Measurements from ENCODE around the gene ELMOD3.

DNA sequence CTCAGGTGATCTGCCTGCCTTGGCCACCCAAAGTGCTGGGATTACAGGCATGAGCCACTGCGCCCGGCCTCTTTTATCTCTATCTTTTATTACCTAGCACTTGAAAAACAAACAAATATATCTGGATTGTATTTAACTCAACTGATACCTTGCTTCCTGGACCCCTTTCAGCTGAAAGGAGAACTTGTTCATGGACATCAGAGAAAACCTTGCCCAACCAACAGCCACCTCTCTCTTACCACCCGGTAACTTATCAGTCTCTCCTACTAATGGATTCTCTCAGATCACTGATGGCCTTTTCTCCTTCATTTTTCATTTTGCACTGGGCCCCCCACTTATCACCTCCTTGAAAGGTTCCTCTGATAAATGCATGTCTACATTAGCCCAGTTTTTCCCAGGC lies 7.0 kb upstream of the ELMOD3 start:
- TF ChIP-seq, protein P1, sequence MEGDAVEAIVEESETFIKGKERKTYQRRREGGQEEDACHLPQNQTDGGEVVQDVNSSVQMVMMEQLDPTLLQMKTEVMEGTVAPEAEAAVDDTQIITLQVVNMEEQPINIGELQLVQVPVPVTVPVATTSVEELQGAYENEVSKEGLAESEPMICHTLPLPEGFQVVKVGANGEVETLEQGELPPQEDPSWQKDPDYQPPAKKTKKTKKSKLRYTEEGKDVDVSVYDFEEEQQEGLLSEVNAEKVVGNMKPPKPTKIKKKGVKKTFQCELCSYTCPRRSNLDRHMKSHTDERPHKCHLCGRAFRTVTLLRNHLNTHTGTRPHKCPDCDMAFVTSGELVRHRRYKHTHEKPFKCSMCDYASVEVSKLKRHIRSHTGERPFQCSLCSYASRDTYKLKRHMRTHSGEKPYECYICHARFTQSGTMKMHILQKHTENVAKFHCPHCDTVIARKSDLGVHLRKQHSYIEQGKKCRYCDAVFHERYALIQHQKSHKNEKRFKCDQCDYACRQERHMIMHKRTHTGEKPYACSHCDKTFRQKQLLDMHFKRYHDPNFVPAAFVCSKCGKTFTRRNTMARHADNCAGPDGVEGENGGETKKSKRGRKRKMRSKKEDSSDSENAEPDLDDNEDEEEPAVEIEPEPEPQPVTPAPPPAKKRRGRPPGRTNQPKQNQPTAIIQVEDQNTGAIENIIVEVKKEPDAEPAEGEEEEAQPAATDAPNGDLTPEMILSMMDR (conservative IDR thresholded peaks at IDR 0.05): no peak
- TF ChIP-seq EZH2 (IDR thresholded peaks at IDR 0.05; ENCODE audit: low read depth): no peak
